ENCODE results near the gene ANO6. TPM values are rescaled to one million over a fixed set of nuclear protein-coding genes. Genes with fewer than 3 reads are reported as not detected.

The ANO6 gene
- total RNA-seq, 2 donors from 2014 or later: 25.3 to 27.0 TPM

DNA sequence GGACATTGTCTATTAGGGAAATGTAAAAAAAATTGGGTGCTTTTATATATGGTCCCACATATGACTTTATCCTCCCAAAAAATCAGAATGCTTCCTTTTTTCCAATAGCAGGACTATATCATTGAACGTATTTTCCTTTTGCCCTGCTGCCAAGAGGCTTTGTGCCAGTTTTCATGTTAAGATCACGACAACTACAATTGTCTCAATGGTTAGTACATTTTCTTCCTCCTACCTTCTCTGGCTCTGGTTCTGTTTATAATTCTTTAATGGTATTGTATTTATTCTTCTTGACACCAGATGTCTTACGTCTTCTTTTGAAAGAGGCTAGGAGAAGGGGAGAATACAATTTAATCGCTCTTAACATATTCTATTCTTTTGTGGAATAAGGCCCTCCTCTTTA, 106.9 kb downstream of the ANO6 start:
- peaks cover under 1% of the 10 kb centered on the region in 2 donors for H3K36me3 Mint-ChIP-seq (ENCODE audit: insufficient read depth in 2 of 2)
- H3K4me3 Mint-ChIP-seq: no peak overlapping the region
- ATAC-seq (replicated peaks in 1 of 2) (no peak), DNase-seq (no peak)
- no peaks in the 10 kb centered on the region for H3K4me1 Mint-ChIP-seq (ENCODE audit: low read depth)
- H3K9me3 Mint-ChIP-seq: peaks cover 0 to under 1% of the 10 kb centered on the region in 2 donors
- H3K27ac Mint-ChIP-seq: no peak overlapping the region
- no peaks in the 10 kb centered on the region for H3K27me3 Mint-ChIP-seq (ENCODE audit: low read depth)

DNA sequence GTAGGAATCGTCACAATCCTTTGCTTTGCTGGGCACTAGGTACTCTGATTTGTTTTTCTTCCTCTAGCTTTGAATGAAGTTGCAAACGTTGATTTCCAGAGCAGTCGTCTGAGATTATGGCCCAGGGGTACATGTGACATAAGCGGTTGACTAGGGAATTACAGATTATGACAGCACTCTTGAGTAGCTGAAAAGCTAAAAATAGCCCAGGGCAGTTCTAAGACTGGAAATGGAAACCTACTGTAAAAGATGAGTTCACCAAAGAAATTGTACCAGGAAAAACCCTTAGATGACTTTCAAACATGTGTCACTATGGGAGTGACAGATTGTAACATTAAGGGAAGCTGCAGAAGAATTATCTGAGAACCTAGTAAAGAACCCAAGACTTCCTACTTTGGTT, 108.5 kb downstream of the ANO6 start:
- Mint-ChIP-seq H3K27ac (no peak overlapping the region), H3K36me3 (ENCODE audit: insufficient read depth in 2 of 2) (no peaks in the 10 kb centered on the region), H3K4me3 (no peak overlapping the region), H3K9me3 (no peaks in the 10 kb centered on the region), H3K27me3 (ENCODE audit: low read depth) (no peaks in the 10 kb centered on the region), H3K4me1 (ENCODE audit: low read depth) (no peaks in the 10 kb centered on the region)
- ATAC-seq (replicated peaks in 1 of 2) (peak in 1 of 2 donors; percentile 48), DNase-seq (no peak)

DNA sequence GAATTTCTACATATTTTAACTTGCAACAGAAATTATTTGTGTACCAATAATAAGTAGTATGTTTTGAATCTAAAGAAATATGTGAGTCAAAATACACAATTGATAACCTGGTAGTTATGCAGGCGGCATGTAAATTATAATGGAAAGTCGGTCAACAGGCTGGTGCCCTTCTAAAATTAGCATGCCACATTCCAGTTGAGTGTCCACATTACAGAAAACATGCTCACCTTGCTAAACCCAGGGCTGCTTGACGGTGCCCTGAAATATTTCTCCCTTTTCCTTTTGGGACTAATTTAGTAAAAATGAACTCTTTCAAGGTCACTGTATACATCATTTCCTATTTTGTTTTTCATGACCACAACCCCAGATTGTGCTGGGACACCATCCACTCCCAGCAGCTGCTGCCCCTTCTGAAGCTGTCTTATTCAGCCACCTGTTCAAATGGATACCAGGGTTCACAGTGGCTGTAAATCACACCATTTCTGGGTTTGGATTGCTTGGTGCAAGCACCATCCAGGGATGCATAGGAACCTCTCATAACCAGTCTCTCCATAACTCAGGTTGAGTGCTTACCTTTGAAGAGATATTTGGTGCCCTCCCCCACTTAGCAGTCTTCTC, 110.6 kb downstream of the ANO6 start:
- H3K4me3 Mint-ChIP-seq: no peak overlapping the region
- no peaks in the 10 kb centered on the region for H3K4me1 Mint-ChIP-seq (ENCODE audit: low read depth)
- no peaks in the 10 kb centered on the region for H3K27me3 Mint-ChIP-seq (ENCODE audit: low read depth)
- DNase-seq (no peak), ATAC-seq (replicated peaks in 1 of 2) (no peak)
- no peaks in the 10 kb centered on the region for H3K9me3 Mint-ChIP-seq
- no peak overlapping the region for H3K27ac Mint-ChIP-seq
- no peaks in the 10 kb centered on the region for H3K36me3 Mint-ChIP-seq (ENCODE audit: insufficient read depth in 2 of 2)

DNA sequence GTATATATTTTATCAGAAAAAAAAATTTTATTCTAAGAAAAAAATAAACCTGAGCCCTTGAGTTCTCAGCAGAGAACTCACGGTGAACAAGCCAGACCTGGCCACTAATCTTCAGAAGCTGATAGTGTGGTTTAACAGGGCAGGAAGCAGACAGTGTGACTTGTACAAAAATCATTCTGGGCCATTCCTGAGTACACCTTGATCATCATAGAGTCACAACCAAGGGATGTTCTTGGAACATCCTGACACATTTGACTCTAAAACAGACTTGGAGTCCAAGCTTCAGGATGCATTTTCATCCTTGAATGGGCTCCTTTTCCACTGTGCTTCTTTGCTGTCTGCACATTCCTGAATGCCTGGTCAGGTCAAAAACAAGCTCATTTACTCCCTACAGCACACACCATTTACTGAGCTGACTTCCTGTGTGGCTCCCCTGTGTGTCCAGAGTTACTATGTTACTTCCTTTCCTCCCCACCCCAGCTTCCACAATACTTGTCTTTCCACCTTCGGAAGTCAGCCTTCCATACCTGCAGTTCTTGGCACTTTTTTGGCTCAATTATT, 112.0 kb downstream of the ANO6 start:
- ATAC-seq (replicated peaks in 1 of 2) (no peak), DNase-seq (no peak)
- no peak overlapping the region for H3K4me3 Mint-ChIP-seq
- H3K4me1 Mint-ChIP-seq (ENCODE audit: low read depth): no peaks in the 10 kb centered on the region
- H3K9me3 Mint-ChIP-seq: no peaks in the 10 kb centered on the region
- H3K27ac Mint-ChIP-seq: no peak overlapping the region
- H3K36me3 Mint-ChIP-seq (ENCODE audit: insufficient read depth in 2 of 2): no peaks in the 10 kb centered on the region
- H3K27me3 Mint-ChIP-seq (ENCODE audit: low read depth): no peaks in the 10 kb centered on the region

GRCh38 chr12:45329238-45329637, 113.3 kb downstream of the ANO6 start:
- H3K27me3 Mint-ChIP-seq (ENCODE audit: low read depth): no peaks in the 10 kb centered on the region
- DNase-seq (no peak), ATAC-seq (replicated peaks in 1 of 2) (no peak)
- H3K4me3 Mint-ChIP-seq: no peak overlapping the region
- no peaks in the 10 kb centered on the region for H3K4me1 Mint-ChIP-seq (ENCODE audit: low read depth)
- H3K27ac Mint-ChIP-seq: no peak overlapping the region
- H3K36me3 Mint-ChIP-seq (ENCODE audit: insufficient read depth in 2 of 2): no peaks in the 10 kb centered on the region
- H3K9me3 Mint-ChIP-seq: no peaks in the 10 kb centered on the region

DNA sequence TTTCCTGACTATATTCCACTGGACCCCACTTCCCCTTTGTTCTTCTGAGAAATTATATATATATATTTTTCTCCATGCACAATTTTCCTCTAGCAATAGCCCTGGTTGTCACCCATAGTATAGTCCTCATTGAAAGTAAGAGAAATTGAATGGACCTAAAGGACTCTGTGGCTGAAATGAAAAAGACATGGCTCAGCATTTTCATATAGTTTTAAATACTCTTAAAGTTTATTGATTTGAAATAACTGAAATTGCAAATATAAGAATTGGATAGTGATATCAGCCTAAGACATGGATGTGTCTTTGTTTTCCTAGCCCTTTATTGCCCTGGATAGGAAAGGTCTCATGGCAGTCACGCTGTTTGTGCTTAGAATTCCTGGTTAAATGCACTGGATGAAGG, 113.8 kb downstream of the ANO6 start:
- Mint-ChIP-seq H3K27ac (no peak overlapping the region), H3K4me1 (ENCODE audit: low read depth) (no peaks in the 10 kb centered on the region), H3K27me3 (ENCODE audit: low read depth) (no peaks in the 10 kb centered on the region), H3K36me3 (ENCODE audit: insufficient read depth in 2 of 2) (peaks cover 0 to 2% of the 10 kb centered on the region in 2 donors), H3K9me3 (no peaks in the 10 kb centered on the region), H3K4me3 (no peak overlapping the region)
- DNase-seq (no peak), ATAC-seq (replicated peaks in 1 of 2) (no peak)

DNA sequence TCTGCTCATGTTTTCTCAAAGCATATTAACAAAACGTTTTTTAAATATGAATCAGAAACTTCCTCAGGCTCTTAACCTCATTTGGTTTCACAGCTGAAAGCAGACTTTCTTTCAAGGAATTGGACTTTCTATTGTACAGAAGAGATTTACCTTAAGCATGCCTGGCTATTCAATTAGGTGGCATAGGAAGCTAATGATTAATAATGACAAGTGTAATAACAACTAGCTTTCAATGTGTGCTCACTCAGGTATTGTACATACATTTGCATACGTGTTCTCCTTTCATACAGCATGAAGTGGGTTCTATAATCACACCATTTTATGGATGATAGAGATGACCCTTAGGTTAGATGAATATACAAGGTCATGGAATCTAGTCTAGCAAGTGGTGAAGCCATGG, 115.7 kb downstream of the ANO6 start:
- no peaks in the 10 kb centered on the region for H3K9me3 Mint-ChIP-seq

DNA sequence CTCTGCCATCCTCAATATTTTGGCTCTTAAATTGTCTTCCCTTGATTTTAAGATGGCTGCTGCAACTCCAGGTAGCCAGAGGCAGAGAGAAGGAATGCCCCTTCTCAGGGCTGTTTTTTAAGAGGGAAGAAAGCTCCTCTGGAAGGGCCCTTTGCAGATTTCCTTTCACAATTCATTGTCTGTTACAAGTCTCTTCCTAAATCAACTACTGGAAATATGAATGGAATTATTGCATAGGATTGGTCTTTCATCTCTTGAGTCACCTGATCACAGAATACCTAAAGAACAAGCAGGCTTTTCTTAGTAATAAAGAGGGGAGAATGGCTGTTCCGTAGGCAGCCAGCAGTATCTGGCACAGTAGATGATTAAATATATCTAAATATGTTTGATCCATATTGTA, 118.5 kb downstream of the ANO6 start:
- ATAC-seq (replicated peaks in 1 of 2): no peak
- DNase-seq: no peak
- no peaks in the 10 kb centered on the region for H3K4me1 Mint-ChIP-seq (ENCODE audit: low read depth)
- peaks cover 0 to 2% of the 10 kb centered on the region in 2 donors for H3K36me3 Mint-ChIP-seq (ENCODE audit: insufficient read depth in 2 of 2)
- no peak overlapping the region for H3K4me3 Mint-ChIP-seq
- H3K9me3 Mint-ChIP-seq: no peaks in the 10 kb centered on the region
- no peak overlapping the region for H3K27ac Mint-ChIP-seq
- no peaks in the 10 kb centered on the region for H3K27me3 Mint-ChIP-seq (ENCODE audit: low read depth)

More for the DNA sequence above, 115.7 kb downstream of the ANO6 start:
- Mint-ChIP-seq H3K27me3 (ENCODE audit: low read depth) (no peaks in the 10 kb centered on the region), H3K27ac (no peak overlapping the region), H3K4me3 (no peak overlapping the region), H3K36me3 (ENCODE audit: insufficient read depth in 2 of 2) (peaks cover 0 to 2% of the 10 kb centered on the region in 2 donors), H3K4me1 (ENCODE audit: low read depth) (no peaks in the 10 kb centered on the region)
- DNase-seq (no peak), ATAC-seq (replicated peaks in 1 of 2) (no peak)

GRCh38 chr12:45336331-45336730, 120.4 kb downstream of the ANO6 start:
- H3K27me3 Mint-ChIP-seq (ENCODE audit: low read depth): no peaks in the 10 kb centered on the region
- no peaks in the 10 kb centered on the region for H3K4me1 Mint-ChIP-seq (ENCODE audit: low read depth)
- H3K9me3 Mint-ChIP-seq: no peaks in the 10 kb centered on the region
- H3K27ac Mint-ChIP-seq: no peak overlapping the region
- no peak for ATAC-seq (replicated peaks in 1 of 2)
- H3K4me3 Mint-ChIP-seq: no peak overlapping the region
- H3K36me3 Mint-ChIP-seq (ENCODE audit: insufficient read depth in 2 of 2): peaks cover 0 to 2% of the 10 kb centered on the region in 2 donors
- DNase-seq: no peak

- H3K4me3 Mint-ChIP-seq: no peak overlapping the region
These were observed 121.1 kb downstream of the ANO6 start for GRCh38 chr12:45336762-45337596.

DNA sequence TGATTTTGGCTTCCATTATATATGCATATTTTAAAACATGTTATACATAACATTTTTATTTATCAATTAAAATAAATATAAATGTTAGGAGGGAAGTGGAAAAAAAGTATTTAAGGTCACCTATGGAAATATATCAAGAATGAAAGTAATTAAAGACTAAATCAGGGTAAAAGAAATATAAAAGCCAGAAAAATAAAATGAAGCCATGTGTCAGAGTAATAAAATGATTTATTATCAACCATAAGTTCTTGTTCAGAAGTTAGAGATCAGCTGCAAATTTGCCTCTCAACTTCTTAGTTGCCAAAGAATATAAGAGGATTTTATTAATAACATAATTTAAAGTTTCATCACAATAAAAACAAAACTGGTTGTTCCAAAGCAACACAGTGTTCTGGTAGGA, 121.9 kb downstream of the ANO6 start:
- no peak overlapping the region for H3K27ac Mint-ChIP-seq
- no peaks in the 10 kb centered on the region for H3K27me3 Mint-ChIP-seq (ENCODE audit: low read depth)
- no peak overlapping the region for H3K4me3 Mint-ChIP-seq
- peaks cover 0 to 2% of the 10 kb centered on the region in 2 donors for H3K36me3 Mint-ChIP-seq (ENCODE audit: insufficient read depth in 2 of 2)
- ATAC-seq (replicated peaks in 1 of 2) (no peak), DNase-seq (no peak)
- H3K9me3 Mint-ChIP-seq: no peaks in the 10 kb centered on the region
- no peaks in the 10 kb centered on the region for H3K4me1 Mint-ChIP-seq (ENCODE audit: low read depth)

More at GRCh38 chr12:45336762-45337596, 121.1 kb downstream of the ANO6 start:
- peaks cover 0 to 2% of the 10 kb centered on the region in 2 donors for H3K36me3 Mint-ChIP-seq (ENCODE audit: insufficient read depth in 2 of 2)
- H3K9me3 Mint-ChIP-seq: no peaks in the 10 kb centered on the region
- ATAC-seq (replicated peaks in 1 of 2) (no peak), DNase-seq (no peak)
- no peaks in the 10 kb centered on the region for H3K27me3 Mint-ChIP-seq (ENCODE audit: low read depth)
- H3K4me1 Mint-ChIP-seq (ENCODE audit: low read depth): no peaks in the 10 kb centered on the region
- H3K27ac Mint-ChIP-seq: peak overlapping the region; percentile 22

DNA sequence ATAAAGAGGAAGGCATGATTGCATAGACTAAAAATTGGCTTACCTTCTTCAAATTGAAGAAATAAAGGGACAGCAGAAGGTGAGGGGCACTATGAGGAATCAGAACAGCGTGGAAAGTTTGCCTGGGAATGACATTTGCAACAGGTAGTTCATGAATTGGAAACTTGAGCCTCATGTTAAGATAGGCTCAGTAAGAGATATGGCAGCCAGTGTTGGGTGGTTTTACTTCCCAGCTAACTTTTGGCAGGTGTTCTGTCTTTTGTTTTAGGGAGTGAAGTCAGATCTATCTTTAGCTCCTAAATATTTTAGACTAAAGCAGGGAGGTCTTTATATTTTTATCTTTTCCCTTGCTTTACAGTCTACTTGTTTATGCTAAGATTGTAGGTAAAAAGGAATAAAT, 122.4 kb downstream of the ANO6 start:
- ATAC-seq (replicated peaks in 1 of 2) (no peak), DNase-seq (no peak)
- Mint-ChIP-seq H3K27me3 (ENCODE audit: low read depth) (no peaks in the 10 kb centered on the region), H3K36me3 (ENCODE audit: insufficient read depth in 2 of 2) (peaks cover 0 to 2% of the 10 kb centered on the region in 2 donors), H3K4me3 (no peak overlapping the region), H3K4me1 (ENCODE audit: low read depth) (no peaks in the 10 kb centered on the region), H3K9me3 (no peaks in the 10 kb centered on the region), H3K27ac (no peak overlapping the region)

GRCh38 chr12:45339035-45339434, 123.1 kb downstream of the ANO6 start:
- Mint-ChIP-seq H3K27ac (no peak overlapping the region), H3K4me3 (no peak overlapping the region), H3K36me3 (ENCODE audit: insufficient read depth in 2 of 2) (peaks cover 0 to 2% of the 10 kb centered on the region in 2 donors), H3K9me3 (no peaks in the 10 kb centered on the region), H3K4me1 (ENCODE audit: low read depth) (no peaks in the 10 kb centered on the region), H3K27me3 (ENCODE audit: low read depth) (no peaks in the 10 kb centered on the region)
- no peak for DNase-seq
- ATAC-seq (replicated peaks in 1 of 2): no peak
